ENCODE results near the gene PMIS2. TPM values are rescaled to one million over a fixed set of nuclear protein-coding genes. Genes with fewer than 3 reads are reported as not detected.
A peak's percentile ranks its signal among the peaks of the same experiment; 100 is the strongest.

PMIS2 gene
- total RNA-seq, 1 donor from 2014 or later = not detected

DNA sequence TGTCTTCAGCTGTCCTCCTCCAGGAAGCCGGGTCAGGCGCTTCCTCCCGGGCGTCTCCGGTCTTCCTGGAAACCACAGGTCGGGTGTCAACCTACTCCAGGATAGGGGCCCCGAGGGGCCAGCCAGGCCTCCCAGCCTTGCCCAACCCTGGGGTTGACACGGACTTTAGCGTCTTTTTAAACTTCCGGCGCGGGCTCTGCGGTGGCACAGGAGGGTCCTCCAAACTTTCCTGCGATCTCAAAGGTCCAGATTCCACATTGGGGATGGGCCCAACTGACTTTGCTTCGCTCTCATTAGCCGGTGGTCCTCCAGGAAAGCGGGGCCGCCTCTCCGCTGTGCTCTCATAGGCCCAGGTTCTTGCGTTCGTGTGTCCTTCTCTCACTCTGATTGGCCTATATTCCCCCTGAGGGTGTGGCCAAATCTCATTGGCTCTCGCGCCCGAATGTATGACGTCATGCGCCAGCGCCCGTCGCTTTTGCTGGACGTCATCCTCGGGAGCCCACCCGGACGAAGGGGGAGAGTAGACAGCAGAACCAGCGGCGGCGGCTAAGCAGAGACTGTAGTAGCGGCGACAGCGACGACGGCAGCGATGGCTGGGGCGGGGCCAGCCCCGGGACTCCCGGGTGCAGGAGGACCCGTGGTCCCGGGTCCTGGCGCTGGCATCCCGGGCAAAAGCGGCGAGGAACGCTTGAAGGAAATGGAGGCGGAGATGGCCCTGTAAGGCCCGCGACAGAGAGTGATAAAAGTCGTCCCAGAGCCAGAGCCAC is 42.8 kb downstream of the PMIS2 start, which contains the start of gene RBM42:
Gene RBM42, plus strand, starts transcription at position 472 of the 767 bp plus-strand sequence. Its CDS starts 118 bp downstream, at position 590.
- no peaks in the 10 kb centered on the region for H3K27me3 Mint-ChIP-seq (ENCODE audit: low read depth)
- H3K4me3 Mint-ChIP-seq (ENCODE audit: low read depth) = peak within 1 kb of the TSS; percentile 100
- H3K36me3 Mint-ChIP-seq (ENCODE audit: low read depth) = peaks cover 34% of the 10 kb centered on the region
- DNase-seq (ENCODE audit: low spot score) = peak; percentile 97
- H3K9me3 Mint-ChIP-seq = no peaks in the 10 kb centered on the region
- H3K27ac Mint-ChIP-seq = peak within 1 kb of the TSS; percentile 99
- H3K4me1 Mint-ChIP-seq (ENCODE audit: low read depth) = peaks cover 14% of the 10 kb centered on the region
- intact Hi-C loops (cut with micrococcal nuclease) = loop anchor here (1.0 kb wide), 3 partner anchors 16 to 82 kb away; partner anchors contain the start of gene HAUS5

GRCh38 chr19:35629332-35629633 is 43.3 kb downstream of the PMIS2 start:
- peak overlapping the region; percentile 100 for H3K4me3 Mint-ChIP-seq (ENCODE audit: low read depth)
- intact Hi-C loops (cut with micrococcal nuclease) = no loop called here
- H3K9me3 Mint-ChIP-seq = no peaks in the 10 kb centered on the region
- DNase-seq (ENCODE audit: low spot score) = no peak
- peaks cover 14% of the 10 kb centered on the region for H3K4me1 Mint-ChIP-seq (ENCODE audit: low read depth)
- H3K36me3 Mint-ChIP-seq (ENCODE audit: low read depth) = peaks cover 39% of the 10 kb centered on the region
- peak overlapping the region; percentile 99 for H3K27ac Mint-ChIP-seq
- no peaks in the 10 kb centered on the region for H3K27me3 Mint-ChIP-seq (ENCODE audit: low read depth)

GRCh38 chr19:35633727-35634440 is 47.9 kb downstream of the PMIS2 start:
- peaks cover 6% of the 10 kb centered on the region for H3K4me1 Mint-ChIP-seq (ENCODE audit: low read depth)
- H3K36me3 Mint-ChIP-seq (ENCODE audit: low read depth) = peaks cover 69% of the 10 kb centered on the region
- no peak overlapping the region for H3K27ac Mint-ChIP-seq
- no peaks in the 10 kb centered on the region for H3K9me3 Mint-ChIP-seq
- intact Hi-C loops (cut with micrococcal nuclease) = no loop called here
- DNase-seq (ENCODE audit: low spot score) = no peak
- no peak overlapping the region for H3K4me3 Mint-ChIP-seq (ENCODE audit: low read depth)
- no peaks in the 10 kb centered on the region for H3K27me3 Mint-ChIP-seq (ENCODE audit: low read depth)

DNA sequence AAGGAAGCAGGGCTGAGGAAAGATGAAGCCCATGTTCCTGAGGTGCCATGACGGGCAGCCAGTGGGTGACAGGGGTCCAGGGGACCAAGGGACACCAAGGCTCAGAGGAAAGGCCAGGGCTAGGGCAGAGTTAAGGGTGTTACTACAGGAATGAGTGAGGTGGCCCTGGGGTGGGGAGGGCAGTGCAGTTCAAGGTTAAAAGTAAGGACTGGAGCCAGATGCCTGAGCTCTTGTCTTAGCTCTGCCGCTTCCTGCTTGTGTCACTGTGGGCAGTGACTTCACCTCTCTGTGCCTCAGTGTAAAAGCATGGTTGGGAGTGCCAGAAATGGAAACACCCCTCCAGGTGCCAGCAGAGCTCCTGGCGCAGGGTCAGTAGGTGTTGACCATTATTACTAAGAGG is 50.7 kb downstream of the PMIS2 start:
- Mint-ChIP-seq H3K4me1 (ENCODE audit: low read depth) (peaks cover 8% of the 10 kb centered on the region), H3K27me3 (ENCODE audit: low read depth) (no peaks in the 10 kb centered on the region), H3K36me3 (ENCODE audit: low read depth) (peaks cover 54% of the 10 kb centered on the region), H3K9me3 (no peaks in the 10 kb centered on the region), H3K27ac (no peak overlapping the region), H3K4me3 (ENCODE audit: low read depth) (no peak overlapping the region)
- intact Hi-C loops (cut with micrococcal nuclease) = no loop called here
- no peak for DNase-seq (ENCODE audit: low spot score)

Other genes with a start within 250 kb of the PMIS2 start
- 0.09 and 0.21 TPM in 2 replicates for gene FFAR1, start 238.3 kb upstream of the PMIS2 start, total RNA-seq
- 0.92 and 1.2 TPM in 2 replicates for gene FFAR3, start 227.7 kb upstream of the PMIS2 start, total RNA-seq
- 0.18 and 0.51 TPM in 2 replicates for gene GPR42, start 215.1 kb upstream of the PMIS2 start, total RNA-seq
- gene FFAR2, start 137.9 kb upstream of the PMIS2 start, total RNA-seq = not detected in 2 replicates
- not detected in 2 replicates for gene KRTDAP, start 95.7 kb upstream of the PMIS2 start, total RNA-seq
- 0.27 TPM in 1 of 2 replicates, not detected in the other for gene DMKN, start 72.5 kb upstream of the PMIS2 start, total RNA-seq
- gene SBSN, start 57.9 kb upstream of the PMIS2 start, total RNA-seq = not detected in 2 replicates
- gene GAPDHS, start 52.7 kb upstream of the PMIS2 start, total RNA-seq = not detected in 2 replicates
- gene TMEM147, start 40.5 kb upstream of the PMIS2 start, total RNA-seq = 121 and 122 TPM in 2 replicates
- not detected in 2 replicates for gene ATP4A, start 22.5 kb upstream of the PMIS2 start, total RNA-seq
- gene HAUS5, start 26.6 kb downstream of the PMIS2 start, total RNA-seq = 42.5 and 43.1 TPM in 2 replicates
- gene RBM42, start 42.9 kb downstream of the PMIS2 start, total RNA-seq = 101 and 102 TPM in 2 replicates
- 1.0 and 1.6 TPM in 2 replicates for gene ETV2, start 55.6 kb downstream of the PMIS2 start, total RNA-seq
- gene COX6B1, start 62.1 kb downstream of the PMIS2 start, total RNA-seq = 431 and 461 TPM in 2 replicates
- 0.59 and 1.2 TPM in 2 replicates for gene UPK1A, start 80.3 kb downstream of the PMIS2 start, total RNA-seq
- gene ZBTB32, start 118.4 kb downstream of the PMIS2 start, total RNA-seq = 231 and 234 TPM in 2 replicates
- 58.4 and 63.3 TPM in 2 replicates for gene KMT2B, start 131.8 kb downstream of the PMIS2 start, total RNA-seq
- gene IGFLR1, start 156.3 kb downstream of the PMIS2 start, total RNA-seq = 136 and 138 TPM in 2 replicates
- 27.4 and 30.8 TPM in 2 replicates for gene U2AF1L4, start 159.2 kb downstream of the PMIS2 start, total RNA-seq
- gene PSENEN, start 159.5 kb downstream of the PMIS2 start, total RNA-seq = 45.1 and 46.9 TPM in 2 replicates
- gene LIN37, start 162.4 kb downstream of the PMIS2 start, total RNA-seq = 9.9 and 10.0 TPM in 2 replicates
- gene HSPB6, start 170.9 kb downstream of the PMIS2 start, total RNA-seq = 0.14 and 0.21 TPM in 2 replicates
- gene PROSER3, start 172.0 kb downstream of the PMIS2 start, total RNA-seq = 40.1 and 41.2 TPM in 2 replicates
- 29.1 and 33.0 TPM in 2 replicates for gene ARHGAP33, start 189.4 kb downstream of the PMIS2 start, total RNA-seq
- not detected in 2 replicates for gene PRODH2, start 226.7 kb downstream of the PMIS2 start, total RNA-seq